T follicular helper cell (primary cell): ENCODE results near the gene SNX30.

Source experiments
- DNase-seq: peaks from one replicate; pipeline ENCODE4 v3.0.0-alpha.2; 2020; ENCODE audit warnings: low read depth

The SNX30 gene

DNA sequence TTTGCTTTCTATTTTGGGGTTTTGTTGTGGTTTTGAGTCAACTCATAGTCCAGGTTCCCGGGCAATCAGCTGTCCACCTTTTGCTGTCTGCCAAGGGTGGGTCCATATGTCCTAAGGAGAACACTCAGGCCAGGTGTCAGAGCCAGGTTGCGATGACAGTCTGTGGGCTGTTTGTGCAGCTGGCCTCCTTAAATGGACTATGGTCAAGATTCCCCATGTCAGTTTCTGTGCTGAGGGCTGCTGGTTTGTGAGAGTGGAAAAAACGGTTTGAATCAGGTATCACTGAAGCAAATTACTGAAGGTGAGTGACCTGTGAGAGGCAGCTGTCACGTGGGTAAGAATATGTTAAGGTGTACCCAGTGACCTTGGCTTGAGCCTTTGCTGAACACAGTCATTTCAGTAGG lies 33.0 kb downstream of the SNX30 start:
- DNase-seq = no peak

DNA sequence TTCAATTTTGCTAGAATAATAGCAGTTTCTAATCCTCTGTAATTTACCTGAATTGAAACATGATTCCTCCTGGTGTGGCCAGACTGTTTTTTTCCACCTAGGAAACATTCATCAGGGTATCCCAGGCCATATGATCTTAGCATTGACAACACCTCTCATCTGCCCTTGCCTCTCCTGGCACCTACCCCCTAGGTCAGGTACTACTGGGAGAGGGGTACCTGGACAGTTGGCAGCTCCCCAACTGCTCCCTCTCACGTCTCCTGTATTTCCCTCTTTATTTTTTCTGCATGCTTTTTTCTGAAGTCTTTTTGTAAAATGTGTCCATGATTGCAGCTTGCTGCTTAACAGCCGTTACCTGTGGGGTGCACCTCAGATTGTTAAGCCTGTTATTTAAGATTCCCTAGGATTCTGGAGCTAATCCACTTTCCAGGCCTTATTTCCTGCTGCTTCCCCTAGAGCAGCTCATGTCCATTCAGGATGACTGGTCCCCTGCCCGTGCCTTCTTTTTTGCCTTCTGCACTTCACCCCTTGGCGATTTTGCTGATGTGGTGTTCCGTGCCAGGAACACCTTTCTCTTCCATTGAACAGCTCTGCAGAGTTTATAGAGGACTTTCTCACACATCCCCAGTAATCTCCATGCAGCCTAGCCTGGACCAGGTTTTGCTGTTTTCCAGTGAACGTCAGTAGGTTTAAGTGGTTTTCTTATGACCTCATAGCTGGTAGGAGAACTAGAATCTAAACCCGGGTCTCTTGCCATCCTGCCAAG lies 33.6 kb downstream of the SNX30 start:
- DNase-seq = no peak

DNA sequence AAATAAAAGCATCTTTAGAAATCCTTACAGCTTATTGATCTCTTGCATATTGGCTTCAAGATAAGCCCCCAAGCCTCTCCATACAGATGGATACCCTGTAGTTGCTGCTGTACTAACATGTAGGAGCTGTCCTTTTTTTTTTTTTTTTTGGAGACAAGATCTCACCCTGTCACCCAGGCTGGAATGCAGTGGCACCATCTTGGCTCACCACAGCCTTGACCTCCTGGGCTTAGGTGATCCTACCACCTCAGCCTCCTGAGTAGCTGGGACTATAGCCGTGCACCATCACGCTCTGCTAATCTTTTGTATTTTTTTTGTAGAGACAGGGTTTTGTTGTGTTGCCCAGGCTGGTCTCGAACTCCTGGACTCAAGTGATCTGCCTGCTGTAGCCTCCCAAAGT lies 35.4 kb downstream of the SNX30 start:
- DNase-seq = no peak

DNA sequence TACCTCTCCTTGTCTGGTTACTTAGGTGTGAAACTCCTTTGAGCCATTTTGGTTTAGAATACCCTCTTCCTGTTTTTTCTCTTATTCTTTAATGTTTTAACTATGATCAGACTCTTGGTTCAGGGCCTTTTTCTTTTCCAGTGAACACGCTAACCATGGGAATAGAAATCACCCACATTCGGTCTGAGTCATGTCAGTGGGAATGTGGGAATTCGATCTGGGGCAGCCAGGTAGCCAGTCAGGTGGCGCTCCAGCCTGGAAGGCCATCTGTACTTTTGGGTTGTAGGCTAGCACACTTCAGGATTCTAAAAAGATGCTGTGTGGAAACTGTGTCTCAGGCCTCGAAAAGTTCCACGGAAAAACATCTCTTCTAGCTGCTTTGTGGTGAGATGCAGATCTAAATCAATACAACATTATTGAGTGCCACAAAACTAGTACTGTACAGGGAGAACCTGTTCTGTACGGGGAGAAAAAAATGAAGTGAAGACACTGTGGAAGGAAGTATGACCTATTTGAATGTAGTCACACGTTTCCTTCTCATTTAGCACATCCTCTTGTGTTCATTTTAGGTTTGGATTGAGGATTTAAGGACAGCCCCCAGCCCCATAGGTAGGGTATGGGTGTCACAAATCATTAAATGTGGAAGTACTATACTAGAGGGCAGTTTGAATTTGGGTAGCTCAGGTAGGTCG lies 36.4 kb downstream of the SNX30 start:
- no peak for DNase-seq

DNA sequence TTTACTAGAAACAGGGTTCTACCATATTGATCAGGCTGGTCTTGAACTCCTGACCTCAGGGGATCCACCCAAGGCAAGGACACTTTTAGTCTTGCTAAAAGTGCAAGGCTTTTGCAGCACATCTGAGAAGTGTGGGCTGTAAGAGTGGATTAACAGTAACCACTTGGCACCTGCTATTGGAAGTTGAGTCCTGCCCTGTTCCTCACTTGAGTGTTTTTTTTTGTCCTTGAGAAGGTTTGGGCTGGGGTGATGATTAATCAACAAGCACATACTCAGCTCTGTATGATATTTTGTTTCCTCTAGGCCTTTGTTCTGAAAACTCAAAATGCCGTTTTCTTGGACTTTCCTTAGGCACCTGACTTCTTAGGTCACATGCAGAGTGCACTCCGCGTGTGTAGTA lies 37.4 kb downstream of the SNX30 start:
- no peak for DNase-seq

DNA sequence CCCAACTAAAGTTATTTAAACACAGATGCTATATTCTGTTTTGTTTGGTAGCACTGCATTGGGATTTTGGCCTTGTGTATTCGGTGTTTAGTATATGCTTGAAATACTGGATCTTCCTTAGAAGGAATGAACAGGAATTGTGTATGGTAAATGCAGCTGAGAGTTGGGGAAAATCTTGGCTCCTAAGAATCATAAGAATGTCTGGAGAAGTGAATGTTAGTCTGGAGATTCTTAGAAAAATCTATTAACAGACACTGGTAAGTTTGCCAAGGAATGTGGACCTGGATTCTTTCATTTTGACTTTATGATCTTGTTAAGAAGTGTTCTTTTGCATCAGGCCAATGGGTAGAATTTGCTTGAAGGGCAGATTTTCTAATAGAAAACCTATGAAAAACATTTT lies 38.9 kb downstream of the SNX30 start:
- DNase-seq = no peak

DNA sequence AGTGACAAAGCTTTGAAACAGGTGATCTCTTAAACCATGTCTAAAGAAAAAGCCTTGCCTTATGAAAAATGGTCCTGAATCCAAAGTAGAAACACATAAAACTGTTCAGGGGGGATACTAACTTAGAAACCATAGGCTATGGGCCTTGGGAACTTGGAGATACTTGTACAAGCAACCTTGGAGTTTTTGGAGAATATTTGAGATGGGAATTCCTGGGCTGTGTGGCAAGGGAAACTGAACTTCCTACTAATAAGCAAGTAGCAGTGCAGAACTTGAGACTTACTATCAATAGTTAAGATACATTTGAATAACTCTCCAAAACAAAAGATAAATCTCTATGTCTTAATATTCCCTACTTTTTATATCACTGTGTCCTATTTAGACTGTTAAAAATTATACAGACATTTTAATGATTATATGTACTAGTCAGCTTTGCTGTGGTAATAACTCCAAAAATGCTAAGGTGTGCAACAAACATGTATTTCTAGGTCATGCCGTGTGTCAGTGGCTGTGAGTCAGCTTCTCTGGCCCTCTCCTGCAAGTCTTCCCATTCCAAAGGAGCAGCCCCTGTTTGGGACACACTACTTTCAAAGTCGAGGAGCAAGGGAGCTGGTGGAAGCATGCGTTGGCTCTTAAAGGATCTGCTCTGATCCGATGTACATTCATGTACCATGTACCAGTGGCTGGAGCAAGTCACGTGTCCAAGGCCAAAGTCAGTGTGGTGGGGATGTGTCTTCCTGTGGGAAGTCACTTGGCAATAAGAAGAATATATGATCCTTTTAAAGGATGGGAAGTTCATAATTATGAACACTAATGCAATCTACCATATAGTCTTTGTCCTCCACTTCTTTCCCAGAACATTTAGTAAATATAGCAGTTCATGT lies 39.6 kb downstream of the SNX30 start:
- DNase-seq = no peak

DNA sequence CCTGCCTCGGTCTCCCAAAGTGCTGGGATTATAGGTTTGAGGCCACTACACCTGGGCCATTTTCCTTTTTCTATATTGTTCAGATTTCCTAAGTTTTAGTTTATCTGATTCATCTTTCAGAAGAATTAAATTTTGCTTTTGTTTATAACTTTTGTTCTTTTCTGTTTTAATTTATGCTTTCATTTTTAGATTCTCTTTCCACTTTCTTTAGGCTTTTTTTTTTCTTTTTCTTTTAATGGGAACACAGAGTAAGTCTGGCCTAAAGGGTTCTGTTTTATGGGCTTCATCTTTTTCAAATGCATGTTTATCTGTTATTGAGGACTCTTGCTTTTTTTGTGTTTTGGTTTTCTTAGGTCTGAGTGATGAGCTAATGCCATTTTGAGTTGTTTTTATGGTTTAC lies 42.1 kb downstream of the SNX30 start:
- no peak for DNase-seq

DNA sequence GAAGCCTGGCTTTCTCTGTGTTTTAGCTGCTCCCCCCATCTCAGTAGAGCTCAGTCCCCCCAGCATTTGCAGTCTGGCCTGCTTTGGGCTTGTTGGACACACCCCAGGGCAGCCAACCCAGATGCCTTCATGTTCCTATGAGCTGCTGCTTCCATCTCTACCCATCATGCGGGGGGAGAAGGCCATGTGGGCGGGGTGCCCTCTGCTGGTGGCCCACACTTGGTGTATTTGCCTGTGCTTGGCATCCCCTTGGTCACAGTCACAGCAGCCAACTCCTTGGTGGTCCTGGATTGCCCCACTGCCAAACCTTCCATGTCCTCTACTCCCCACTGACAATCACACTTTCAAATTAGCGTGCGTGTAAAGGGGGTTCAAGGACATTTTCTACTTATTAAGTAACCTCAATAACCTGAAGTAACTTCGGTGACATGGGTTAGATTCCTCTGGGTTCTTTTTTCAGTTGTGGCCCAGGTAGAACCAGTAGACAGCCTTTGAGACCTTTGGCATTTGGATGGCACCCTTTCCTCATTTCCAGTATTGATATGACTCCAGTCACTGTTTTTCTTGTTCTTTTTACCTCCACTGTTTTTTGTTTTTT lies 42.8 kb downstream of the SNX30 start:
- peak; percentile 65 for DNase-seq

DNA sequence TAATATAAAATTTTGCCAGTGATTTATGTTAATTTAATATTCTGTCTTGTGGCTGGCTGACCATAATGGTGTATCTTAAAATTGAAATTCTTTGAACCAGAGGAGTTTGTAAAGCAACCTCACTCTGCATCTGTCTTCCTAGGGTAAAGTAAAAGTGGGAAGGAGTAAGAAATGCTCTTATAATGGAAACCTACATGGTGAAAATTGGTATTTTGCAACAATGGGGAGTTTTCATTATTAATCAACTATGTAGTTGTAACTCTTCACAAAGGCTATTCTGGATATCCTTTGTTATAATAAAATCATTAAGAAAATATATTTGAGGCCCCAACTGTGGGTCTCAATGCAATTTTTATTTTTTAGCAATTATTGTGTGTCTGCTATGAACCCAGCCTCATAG lies 44.2 kb downstream of the SNX30 start:
- no peak for DNase-seq

DNA sequence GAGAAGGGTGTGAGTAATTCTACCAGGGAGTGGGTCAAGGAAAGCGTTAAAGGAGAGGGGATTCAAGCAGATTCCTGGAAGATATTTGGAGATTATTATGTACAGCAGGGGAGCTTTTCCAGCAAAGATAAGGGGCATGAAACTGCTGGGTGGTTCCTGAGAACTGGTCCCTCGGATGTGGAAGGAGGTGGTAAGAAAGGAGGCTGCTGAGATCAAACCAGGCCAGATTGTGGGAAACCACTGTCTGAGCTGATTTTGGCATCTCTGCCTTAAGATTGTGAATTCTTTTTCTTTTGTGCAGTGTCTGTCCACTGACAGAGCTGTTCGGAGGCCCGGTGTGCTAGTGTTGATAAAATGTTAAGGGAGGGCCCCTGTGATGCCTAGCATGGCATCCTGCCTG lies 45.4 kb downstream of the SNX30 start:
- DNase-seq = no peak

DNA sequence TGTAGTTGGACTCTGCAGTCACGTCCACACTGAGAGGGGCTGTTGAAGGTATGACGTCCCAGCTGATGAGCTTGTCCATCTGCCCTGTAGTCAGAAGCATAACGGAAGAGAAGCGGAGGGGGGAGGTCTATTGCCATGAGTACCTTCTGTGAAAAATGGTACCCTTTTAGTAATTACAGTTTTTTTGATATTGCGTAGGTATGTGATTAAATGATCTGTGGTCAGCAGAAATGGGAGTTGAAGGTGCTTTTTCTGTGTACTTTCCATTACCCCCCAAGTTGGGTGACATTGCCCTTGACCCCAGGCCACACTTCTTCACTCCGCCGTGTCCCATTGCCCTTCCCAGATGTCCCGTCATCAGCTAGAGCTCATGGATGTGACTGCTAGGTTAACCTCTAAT lies 45.9 kb downstream of the SNX30 start:
- no peak for DNase-seq

DNA sequence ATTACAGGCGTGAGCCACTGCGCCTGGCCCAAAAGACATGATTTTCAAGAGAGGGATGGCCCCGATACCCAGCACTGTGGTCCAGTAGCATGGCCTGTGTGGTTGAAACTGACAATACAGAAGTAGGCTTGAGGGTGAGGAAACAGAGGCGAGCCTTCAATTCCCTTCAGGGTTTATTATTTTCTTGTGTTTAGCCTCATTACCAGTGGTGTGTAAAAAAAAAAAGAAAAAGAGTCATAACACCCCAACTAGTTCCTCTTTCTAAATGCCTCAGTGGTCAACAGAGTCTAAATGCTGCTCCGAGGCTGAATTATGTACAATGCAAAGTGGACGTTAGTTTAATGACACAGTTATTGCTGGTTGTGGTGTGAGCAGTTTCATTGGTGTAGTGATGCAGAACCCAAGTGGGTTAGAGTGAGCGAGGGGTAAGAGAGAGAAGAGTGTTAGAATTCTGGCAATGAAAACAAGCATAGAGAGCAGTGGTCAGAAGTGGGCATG lies 58.8 kb downstream of the SNX30 start:
- no peak for DNase-seq

DNA sequence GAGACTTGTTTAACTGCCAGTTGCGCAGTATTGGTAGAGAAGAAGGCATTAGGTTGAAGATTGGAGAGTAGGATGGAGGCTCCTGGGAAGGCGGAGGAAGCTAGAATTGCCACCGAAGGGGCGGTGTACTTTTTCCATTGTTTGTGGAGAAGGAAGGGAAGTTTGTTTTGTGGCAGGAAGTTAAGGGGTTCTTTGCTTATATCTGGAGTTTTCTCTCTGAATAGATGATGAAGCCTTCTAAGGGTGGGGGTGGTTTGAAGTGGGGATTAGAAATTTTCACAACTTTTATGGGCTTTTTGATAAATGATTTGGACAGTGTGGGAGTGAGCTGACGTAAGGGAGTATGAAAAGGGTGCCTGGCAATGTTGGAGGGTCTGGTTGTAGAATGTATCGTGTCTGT lies 59.3 kb downstream of the SNX30 start:
- no peak for DNase-seq

DNA sequence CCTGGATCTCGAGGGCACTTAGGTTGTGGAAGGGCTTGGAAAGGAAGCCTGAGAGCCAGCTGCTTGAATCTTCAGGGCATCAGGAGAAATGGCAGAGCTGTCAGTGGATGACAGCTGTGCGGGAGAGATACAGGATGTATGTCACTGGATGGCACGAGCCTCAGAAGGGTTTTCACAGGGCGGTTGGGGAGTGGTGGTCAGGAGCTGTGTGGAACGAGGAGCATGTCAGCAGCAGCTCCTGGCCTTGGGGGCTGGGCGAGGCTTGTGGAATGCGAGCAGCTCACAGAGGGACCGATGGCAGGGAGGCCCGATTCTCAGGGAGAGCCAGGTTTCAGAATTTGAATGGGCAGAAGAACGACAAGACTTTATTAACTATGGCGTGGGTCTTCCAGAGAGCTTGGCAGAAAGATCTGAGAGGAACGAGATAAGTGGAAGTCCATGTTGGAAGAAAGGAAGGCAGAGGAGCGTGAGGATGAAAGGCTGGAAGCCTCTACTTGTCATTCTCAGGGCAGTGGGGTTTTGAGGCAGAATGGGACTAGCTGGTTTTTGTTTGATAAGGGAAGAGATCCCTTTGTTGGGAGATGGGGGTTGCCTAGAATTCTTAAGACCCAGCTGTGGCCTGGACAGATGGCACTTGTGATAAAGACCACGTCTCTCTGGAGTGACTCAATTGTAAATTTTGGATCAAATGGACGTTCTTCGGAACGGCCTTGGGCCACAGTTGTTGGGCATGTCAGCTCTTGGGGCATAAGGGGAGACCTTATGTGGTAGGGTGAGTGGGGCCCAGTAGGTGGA lies 60.3 kb downstream of the SNX30 start:
- no peak for DNase-seq

DNA sequence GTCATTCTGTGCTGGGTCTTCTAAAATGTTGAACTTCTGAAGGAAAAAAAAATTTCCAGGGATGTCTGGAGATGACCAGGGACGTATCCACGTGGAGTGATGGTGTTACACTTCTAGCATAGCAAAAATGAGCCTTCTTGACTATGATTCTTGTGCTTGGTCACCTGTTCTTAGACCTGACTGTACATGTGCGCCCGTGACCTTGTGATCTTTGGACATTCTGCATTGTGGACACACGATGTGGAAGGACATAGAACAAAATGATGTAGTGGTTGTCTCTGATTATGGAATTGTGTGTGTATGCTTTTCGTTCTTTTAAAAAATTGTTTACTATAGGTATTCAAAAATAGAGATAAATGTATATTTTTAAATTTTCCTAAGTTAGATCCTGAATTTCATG lies 61.0 kb downstream of the SNX30 start:
- no peak for DNase-seq

DNA sequence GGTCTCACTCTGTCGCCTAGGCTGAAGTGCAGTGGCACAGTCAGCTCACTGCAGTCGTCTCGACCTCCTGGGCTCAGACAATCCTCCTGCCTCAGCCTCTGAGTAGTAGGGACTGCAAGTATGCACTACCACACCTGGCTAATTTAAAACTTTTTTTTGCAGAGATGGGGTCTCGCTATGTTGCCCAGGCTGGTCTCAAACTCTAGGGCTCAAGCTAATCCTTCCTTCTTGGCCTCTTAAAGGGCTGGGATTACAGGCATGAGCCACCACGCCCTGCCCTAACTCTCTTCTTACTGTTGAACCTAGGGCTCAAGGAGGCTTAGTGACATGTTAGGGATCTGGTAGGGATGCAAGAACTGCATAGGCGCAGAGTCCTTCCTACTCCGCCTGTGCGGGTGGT lies 65.3 kb downstream of the SNX30 start:
- no peak for DNase-seq

DNA sequence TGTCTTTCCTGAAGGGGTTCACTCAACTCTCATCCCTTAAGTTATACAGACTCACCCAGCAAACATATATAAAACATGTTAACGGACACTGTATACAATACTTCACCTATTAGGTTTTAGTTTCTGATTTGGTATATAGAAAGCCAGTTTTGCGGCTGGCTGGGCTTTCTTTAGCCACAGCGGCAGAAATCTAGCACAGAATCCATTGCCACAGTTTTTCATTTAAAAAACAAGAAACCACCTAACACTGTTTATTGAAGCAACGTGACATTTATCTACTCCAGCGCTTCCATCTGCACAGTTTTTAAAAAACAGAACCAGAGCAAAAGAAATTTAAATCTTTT lies 67.3 kb downstream of the SNX30 start:
- no peak for DNase-seq

DNA sequence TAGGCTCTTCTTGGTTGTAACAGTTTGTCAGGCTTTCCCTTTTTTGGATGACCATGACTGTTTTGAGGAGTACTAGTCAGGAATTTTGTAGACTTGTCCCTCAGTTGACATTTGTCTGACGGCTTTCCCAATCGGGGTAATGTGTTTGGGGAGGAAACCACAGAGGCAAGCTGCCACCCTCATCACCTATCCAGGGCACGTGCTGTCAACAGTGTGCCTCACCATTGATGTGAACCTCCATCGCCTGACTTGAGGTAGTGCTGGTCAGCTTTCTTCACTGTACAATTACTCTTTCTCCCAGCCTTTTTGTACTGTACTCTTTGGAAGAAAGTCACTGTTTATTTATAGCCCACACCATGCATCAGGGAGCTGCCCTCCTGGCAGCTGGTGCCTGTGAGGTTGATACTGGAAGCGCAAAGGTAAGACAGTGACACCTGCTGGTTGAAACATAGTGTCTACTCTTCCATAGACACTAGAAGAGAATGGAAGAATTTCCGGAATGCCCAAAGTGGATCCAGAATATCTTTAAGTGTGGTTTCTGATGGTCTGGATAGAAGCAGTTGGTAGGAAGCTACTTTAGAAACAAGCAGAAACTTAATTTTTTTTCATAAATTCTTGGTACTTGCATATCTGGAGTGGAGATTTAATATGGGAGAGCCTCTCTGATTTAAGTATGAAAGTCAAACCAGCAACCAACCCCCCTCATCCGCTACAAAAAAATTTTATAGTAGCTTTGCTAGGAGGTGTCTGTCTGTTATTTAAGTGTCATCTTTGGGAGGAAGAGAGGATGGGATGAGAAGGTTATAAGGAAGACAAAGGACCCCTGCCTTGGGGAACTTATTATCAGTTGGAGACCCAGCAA lies 69.3 kb downstream of the SNX30 start:
- no peak for DNase-seq

DNA sequence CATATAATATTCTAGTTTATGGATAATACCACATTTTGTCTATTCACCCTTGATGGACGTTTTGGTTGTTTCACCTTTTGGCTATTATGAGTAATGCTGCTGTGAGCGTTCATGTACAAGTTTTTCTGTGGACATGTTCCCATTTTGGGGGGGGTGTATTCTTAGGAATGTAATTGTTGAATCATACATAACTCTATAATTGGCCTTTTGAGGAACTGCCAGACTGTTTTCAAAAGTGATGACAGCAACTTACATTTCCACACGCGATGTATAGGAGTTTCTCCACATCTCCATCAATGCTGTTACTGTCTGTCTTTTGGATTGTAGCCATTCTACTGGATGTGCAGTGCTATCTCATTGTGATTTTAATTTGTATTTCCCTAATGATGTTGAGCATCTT lies 70.3 kb downstream of the SNX30 start:
- no peak for DNase-seq

DNA sequence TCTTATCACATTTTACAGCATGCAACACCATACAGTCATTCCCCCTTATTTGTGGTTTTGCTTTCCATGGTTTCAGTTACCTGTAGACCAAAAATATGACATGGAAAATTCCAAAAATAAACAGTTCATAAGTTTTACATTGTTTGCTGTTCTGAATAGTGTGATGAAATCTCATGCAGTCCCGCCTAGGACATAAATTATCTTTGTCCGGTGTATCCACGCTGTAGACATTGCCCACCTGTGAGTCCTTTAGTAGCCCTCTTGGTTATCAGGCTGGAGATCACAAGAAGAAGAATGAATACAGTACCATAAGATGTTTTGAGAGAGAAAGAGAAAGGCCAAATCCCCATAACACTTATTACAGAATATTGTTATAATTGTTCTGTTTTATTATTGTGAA lies 72.1 kb downstream of the SNX30 start:
- no peak for DNase-seq
